Stimulated activated CD4-positive, alpha-beta T cell treated with anti-CD3 and anti-CD28 coated beads, Interleukin-15, amount 100 ng/mL, for 48 hours (primary cell): ENCODE measurements around the gene PDLIM5.
"Not testable (repeated sequence)": the region's sequence is repeated elsewhere in the genome, so short reads cannot be mapped to it uniquely, and the experiment has no call there.

Source experiments
- DNase-seq, 2 donors: peaks; one replicate each; pipeline ENCODE4 v3.0.0-alpha.2; 2020; ENCODE audit warnings: low read depth in 2 of 2

Gene PDLIM5

DNA sequence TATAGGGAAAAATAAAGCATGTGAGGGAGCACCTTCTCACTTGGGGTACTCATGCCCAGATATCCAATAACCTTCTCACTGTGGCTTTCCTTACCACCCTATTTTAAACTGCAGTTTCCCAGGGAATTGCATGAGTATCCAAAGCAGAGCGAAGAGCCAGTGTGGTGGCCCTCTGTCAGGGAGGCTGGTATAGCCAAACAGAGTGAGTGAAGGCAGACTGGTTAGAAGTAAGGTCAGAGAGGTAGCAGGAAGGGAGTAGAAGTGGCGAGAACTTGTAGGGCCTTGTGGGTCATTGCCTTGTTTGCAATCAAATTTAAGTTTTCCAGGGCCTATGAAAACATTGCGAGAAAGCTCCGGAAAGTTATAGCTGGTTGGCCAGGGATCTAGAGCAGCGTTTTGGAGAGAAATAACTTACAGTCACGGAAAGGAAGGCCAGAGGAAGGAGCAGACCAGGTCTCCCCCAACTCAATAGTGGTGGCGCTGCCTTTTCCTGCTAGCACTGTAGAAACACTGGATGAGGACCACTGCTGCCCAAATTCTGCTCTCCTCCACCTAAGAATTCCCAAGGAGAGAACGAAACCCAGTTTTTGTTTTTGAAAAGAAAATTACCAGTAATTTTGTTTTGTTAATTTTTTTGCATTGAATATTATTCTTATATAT is 77.2 kb downstream of the PDLIM5 start:
- DNase-seq: no peak

DNA sequence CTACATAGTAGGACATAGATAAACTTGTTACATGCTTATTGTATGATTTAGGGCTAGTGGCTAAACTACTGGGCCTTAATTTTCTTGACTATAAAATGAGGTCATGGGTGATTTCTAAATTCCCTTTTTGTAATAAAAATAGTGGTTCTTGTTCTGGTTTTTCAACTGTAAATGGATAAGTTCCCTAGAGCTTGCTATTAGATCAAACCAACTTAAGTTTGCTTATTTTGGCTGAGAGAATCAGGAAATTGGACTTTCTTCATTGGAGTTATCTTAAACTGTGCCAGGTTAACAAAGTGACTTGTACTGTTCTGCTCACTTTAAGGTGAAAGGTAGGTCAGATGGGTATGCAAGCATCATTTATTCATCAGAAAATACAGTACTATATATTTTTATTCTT is 78.3 kb downstream of the PDLIM5 start:
- DNase-seq: no peak

DNA sequence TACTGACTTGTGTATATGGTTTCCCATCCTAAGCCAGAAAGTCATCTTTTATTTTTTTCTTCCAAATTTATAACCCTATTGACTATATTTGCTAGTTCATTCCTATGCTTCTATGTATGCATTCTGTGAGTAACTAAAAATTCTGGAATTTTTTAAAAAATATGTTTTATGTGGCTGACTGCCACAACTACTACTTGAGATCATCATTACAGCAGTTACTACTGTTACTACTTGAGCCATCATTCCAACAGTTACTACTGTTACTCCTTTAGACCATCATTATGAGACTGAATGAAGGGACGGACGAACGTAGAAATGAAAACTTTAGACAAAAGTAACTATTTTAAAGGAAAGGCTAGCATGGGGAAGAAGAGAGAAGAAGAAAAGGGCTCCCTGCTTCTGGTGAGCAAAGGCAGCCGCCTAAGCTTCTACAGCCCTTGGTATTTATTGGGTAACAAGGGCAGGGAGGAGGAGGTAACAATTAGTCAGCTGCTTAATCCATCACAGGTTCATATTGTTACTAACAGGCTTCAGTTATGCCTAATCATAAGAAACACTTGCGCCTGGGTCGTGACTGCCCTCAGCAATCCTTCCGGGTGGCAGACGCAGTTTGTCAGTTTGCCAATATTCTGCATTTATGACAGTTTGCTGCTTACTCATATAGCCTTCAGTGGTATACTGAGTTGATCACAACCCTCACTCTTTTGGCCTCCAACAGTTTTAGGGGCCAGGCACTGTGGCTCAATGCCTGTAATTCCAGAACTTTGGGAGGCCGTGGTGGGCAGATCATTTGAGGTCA is 80.4 kb downstream of the PDLIM5 start:
- DNase-seq: no peak

DNA sequence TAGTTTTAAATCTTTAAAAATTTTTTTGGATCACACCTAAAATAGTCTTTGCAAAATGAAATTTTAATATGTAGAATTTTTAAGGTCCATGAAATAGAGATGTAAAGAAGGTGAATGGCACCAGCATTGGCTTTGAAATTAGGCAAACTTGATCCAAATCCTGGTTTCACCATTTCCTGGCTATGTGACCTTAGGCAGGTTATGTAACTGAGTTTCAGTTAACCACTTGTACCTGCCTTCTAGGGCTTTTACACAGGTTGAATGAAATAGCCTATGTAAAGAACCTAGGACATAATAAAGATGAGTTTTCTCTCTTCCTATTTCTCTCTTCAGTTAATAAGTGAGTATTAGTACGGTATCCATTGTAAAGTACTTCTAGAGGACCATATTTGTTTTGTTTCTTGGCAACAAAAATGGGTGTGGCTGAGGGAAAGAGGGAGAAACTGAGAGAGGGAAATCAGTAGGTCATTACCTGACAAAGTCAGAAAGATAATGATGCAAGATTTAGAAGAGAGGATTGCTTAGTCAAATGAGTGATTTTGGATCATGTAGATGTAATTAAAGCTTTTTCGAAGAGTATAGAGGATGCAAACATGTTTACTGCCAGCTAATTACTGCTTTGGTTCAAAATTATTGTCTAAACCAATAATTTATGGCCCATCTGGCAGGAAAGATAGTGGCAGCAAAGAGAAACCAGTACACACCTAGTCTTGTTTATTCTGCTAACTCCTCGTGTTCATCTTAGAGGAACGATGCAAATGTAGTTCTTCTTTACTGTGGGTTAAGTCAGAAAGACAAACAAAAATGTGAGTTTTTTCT is 81.9 kb downstream of the PDLIM5 start:
- DNase-seq: no peak

DNA sequence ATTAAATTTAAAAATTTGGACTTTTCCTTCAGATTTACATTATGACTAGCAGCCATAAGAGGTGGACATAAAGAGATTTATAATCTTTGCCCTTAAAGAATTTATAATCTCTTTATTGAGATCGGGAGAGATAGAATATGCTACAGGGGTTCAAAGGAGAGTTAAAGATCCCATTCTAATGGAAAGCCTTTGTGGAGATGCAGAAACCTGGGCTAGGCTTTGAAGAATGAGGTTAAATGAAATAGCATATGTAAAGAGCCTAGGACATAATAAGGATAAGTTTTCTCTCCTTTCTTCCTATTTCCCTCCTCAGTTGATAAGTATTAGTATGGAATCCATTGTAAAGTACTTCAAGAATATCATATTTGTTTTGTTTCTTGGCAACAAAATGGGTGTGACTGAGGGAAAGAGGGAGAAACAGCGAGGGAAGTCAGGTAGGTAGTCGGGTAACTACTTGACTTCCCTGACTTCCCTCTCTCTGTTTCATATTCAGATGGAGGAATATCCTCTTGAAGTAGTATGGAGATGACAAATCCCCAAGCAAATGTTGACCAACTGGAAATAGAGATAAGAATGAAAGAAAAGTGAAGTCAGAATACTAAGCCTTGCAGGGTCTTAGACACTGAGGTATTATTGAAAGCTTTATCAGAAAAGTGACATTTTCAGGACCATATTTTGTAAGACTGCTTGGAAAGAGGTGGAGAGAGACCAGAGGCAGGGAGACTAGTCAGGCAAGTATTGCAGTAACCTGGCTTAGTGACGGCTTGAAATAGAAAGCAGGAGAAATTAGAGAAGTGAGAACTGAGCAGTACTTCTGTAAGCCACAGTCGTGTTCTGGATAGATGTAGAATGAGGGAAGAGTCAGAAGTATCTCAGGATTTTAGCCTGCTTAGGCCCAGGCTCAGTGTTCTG is 82.9 kb downstream of the PDLIM5 start:
- no peak for DNase-seq

DNA sequence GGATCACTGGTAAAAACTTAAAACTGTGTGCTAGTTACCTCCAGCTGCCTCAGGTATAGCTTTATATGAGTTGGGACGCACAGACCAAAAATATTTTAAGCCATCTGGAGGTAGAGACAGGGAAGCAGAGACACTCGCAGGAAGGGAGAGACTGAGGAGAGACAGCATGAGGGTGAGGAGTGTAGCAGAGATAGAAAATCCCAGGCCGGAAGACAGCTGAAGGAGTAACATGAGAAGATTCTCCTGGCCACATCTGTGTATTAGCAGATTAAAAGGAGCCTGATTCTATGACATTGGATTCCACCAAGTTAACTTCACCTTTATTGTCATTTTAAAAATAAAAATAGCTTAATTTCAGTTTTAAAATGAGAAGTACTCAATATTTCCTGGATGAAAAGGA is 84.3 kb downstream of the PDLIM5 start:
- DNase-seq: no peak

GRCh38 chr4:94536649-94537469 is 85.1 kb downstream of the PDLIM5 start:
- no peak for DNase-seq

- DNase-seq: no peak
Measured at GRCh38 chr4:94537921-94538628, 86.3 kb downstream of the PDLIM5 start.

DNA sequence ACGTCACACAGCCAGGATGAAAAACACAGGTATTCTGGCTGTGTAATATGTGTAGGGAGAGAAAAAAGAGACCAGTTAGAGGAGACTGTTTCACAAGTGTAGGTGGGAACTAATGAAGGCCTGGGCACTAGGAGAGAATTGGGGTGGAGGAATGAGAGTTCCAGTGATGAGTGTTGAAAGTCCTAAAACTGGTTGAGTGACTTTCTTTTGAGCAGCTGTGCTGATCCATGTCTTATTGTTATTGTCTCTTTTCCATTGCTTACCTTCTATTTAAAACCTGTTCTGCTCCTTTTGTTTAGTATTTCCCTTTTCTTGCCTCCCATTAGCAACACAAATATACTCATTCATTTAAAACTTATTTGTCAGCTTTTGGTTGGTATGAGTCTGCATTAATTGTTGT is 88.7 kb downstream of the PDLIM5 start:
- no peak for DNase-seq

GRCh38 chr4:94544811-94545210 is 93.1 kb downstream of the PDLIM5 start:
- DNase-seq: no peak

DNA sequence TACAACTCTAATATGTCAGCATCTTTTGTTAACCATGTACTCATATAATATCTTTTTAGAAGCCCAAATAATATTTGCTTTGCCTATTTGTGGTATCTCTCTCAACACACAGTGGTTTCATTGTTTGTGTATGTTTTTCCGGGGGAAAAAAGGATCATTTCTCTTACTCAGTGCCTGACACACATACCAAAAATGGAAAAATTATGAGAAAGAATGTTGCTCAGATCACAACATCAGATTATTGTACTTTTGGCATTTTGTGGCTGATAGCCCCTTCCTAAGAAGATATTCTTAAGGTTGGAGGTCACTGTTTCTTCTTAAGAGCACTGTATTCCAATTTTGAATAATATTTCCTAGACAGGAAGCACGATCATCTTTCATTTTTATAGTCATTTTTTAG is 93.6 kb downstream of the PDLIM5 start:
- no peak for DNase-seq

DNA sequence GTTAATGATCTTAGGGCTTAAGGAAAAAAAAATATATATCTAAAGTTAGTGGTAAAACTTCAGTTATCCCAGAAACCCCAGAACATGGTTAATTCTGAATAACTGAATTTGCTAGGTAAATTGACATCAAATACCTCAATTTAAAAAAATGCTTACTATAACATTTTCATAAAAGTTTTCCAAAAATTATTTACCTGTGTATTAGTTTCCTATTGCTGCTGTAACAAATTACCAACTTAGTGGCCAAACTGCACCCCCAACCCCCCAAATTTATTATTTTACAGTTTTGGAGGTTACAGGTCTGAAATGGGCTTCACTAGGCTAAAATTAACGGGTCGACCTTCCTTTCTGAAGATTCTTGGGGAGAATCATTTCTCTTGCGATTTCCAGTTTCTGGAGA is 95.2 kb downstream of the PDLIM5 start:
- DNase-seq: no peak

- no peak for DNase-seq
Measured at GRCh38 chr4:94548571-94548970, 96.8 kb downstream of the PDLIM5 start.

DNA sequence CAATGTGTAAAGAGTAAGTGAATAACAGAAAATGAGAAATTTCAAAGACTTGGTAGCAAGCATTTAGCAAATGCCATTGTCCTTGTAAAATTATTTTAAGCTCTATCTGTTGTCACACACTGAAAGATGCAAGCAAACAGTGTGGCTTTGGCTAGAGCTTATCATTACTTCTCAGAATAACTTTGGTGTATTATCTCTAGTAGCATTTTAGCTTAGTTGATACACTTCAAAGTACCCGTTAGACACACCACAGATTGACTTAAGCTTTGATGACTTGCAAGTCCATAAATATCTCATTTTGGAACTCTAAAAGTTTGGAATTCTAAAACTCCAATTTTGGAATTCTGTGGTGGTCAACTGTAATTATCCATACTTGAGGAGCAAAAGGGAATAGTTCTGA is 98.6 kb downstream of the PDLIM5 start:
- no peak for DNase-seq

DNA sequence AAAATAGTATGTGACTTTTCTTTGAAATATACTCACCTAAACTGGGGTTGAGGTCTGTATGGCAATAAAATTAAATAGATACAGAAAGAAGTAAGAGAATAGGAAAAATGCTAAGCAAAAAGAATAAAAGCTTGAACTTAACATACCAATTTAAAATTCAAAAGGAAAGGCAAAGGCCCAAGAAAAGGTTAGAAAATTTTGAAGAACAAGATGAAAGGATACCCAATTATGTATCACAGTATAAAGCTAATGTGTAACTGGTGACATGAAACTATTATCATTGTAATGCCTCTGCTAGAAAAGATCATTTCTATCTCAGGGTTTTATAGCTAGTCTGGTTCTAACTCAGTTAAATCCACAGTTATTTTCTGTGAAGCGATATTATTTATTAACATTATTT is 99.1 kb downstream of the PDLIM5 start:
- no peak for DNase-seq

DNA sequence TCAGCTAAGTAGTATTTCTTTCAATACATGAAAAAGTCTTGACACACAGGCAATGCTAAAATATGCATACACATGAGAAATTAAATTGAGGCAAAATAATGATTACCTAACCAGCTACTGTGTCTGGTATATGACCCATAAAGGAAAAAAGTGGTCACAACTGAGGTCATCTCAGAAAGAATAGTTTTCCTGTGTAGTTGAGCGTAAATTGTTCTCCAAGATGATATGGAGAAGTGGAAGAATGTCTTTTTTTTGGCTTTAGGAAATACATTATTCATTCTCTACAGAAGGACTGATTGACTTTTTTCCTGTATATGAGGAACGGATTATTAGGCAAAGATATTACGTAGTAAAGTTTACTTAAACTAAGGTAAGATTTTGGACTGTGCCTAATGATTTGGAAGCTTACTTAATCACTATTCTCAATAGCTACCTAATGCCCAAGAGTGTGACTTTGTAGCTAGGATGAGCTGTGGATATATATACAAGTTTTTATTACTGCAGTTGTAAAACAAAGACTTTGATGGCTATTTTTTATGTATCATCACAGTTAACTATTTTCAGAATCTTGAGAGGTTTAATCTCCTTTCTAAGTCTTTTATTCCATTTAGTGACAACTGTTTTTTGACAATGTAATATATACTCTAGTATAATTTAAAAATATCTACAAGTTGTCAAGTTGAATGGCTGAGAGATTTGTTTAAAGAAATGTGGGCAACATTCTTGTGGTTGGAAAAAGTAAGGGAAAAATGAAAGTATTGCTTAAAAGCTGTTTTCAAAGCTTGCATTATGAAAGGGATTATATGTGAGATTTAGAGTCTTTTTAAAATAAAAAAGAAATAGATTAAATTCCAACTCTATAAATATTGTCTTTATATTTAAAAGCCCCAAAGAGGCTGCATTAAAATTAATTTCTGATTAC is 100.2 kb downstream of the PDLIM5 start:
- DNase-seq: no peak

GRCh38 chr4:94556047-94556446 is 104.3 kb downstream of the PDLIM5 start:
- DNase-seq: not testable (repeated sequence)

DNA sequence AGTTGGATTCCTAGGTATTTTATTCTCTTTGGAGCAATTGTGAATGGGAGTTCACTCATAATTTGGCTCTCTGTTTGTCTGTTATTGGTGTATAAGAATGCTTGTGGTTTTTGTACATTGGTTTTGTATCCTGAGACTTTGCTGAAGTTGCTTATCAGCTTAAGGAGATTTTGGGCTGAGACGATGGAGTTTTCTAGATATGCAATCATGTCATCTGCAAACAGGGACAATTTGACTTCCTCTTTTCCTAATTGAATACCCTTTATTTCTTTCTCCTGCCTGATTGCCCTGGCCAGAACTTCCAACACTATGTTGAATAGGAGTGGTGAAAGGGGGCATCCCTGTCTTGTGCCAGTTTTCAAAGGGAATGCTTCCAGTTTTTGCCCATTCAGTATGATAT is 105.9 kb downstream of the PDLIM5 start:
- DNase-seq: not testable (repeated sequence)

- DNase-seq: no peak
Measured at GRCh38 chr4:94558392-94558904, 106.7 kb downstream of the PDLIM5 start.
